ENCODE results near the gene GABRA4.

- TF ChIP-seq CTCF (IDR thresholded peaks at IDR 0.05) (no peak), POLR2A (IDR thresholded peaks at IDR 0.05) (no peak), POLR2AphosphoS5 (IDR thresholded peaks at IDR 0.05) (no peak), EP300 (IDR thresholded peaks at IDR 0.05) (no peak)
These were observed 42.6 kb downstream of the GABRA4 start for GRCh38 chr4:46950826-46951225.

All from upper lobe of left lung (tissue), 4 donors.